Fibroblast of lung (primary cell): Measurements from ENCODE around the gene PACRG. TPM values are rescaled to one million over a fixed set of nuclear protein-coding genes. Genes with fewer than 3 reads are reported as not detected.

Source experiments
- DNase-seq, 2 donors: peaks; one replicate each; pipeline versions ENCODE4 v3.0.0 to v3.0.0-alpha.2; 2010; ENCODE audit warnings: low read depth in 2 of 2
- H2AFZ ChIP-seq: 2 replicates; pipeline ENCODE4 v1.5.1; 2012; ENCODE audit warnings: low read length, control low read depth, inconsistent platforms
- H3K27ac ChIP-seq: 2 replicates; pipeline ENCODE4 v1.5.1; 2011; ENCODE audit warnings: low read length, control low read depth; ENCODE audit not compliant: insufficient read depth
- H3K27me3 ChIP-seq: 2 replicates; pipeline ENCODE4 v1.5.1; 2011; ENCODE audit warnings: mild to moderate bottlenecking, low read length; ENCODE audit not compliant: control insufficient read depth, insufficient read depth
- H3K36me3 ChIP-seq: 2 replicates; pipeline ENCODE4 v1.5.1; 2011; ENCODE audit warnings: low read length; ENCODE audit not compliant: control insufficient read depth, insufficient read depth
- H3K4me1 ChIP-seq: 2 replicates; pipeline ENCODE4 v1.5.1; 2011; ENCODE audit warnings: low read length; ENCODE audit not compliant: control insufficient read depth, insufficient read depth; ENCODE audit errors: extremely low read depth
- H3K4me2 ChIP-seq: 2 replicates; pipeline ENCODE4 v1.5.1; 2011; ENCODE audit warnings: low read length, control low read depth; ENCODE audit not compliant: insufficient read depth; ENCODE audit errors: extremely low read depth
- H3K4me3 ChIP-seq, 4 experiments: fragments of 200-600 bp in 1 of 4; sonication (generic) in 1 of 4; replicated peaks in 1 of 4; 2 replicates each; pipeline ENCODE4 v1.5.1; 2011 to 2016; ENCODE audit warnings: low read length in 4 of 4, low read depth in 3 of 4, mild to moderate bottlenecking in 3 of 4, control low read depth in 2 of 4, inconsistent platforms in 1 of 4, mixed read lengths in 1 of 4; ENCODE audit not compliant: insufficient read depth in 1 of 4; ENCODE audit errors: control extremely low read depth in 1 of 4
- H3K79me2 ChIP-seq: 2 replicates; pipeline ENCODE4 v1.5.1; 2012; ENCODE audit warnings: mild to moderate bottlenecking, low read length, inconsistent platforms; ENCODE audit not compliant: control insufficient read depth, insufficient read depth
- H3K9ac ChIP-seq: 2 replicates; pipeline ENCODE4 v1.5.1; 2011; ENCODE audit warnings: mild to moderate bottlenecking, low read length, control low read depth; ENCODE audit not compliant: insufficient read depth
- H3K9me3 ChIP-seq: 2 replicates; pipeline ENCODE4 v1.5.1; 2012; ENCODE audit warnings: low read depth, low read length; ENCODE audit not compliant: control insufficient read depth, insufficient read depth
- H4K20me1 ChIP-seq: 2 replicates; pipeline ENCODE4 v1.5.1; 2011; ENCODE audit warnings: low read length; ENCODE audit not compliant: control insufficient read depth, insufficient read depth; ENCODE audit errors: extremely low read depth
- EZH2 ChIP-seq: IDR thresholded peaks from 2 replicates; pipeline ENCODE4 v1.5.1; 2012; ENCODE audit warnings: low read length, control low read depth, mild to moderate bottlenecking; ENCODE audit errors: missing control alignments
- polyA plus RNA-seq, 2 donors: library from polyadenylated mRNA; depleted of rRNA in 1 of 2; stranded (reverse) in 1 of 2; unstranded in 1 of 2; fragments of >200 nt; gene quantifications; 2 replicates each; pipeline ENCODE4 v1.2.1, GENCODE V29; 2011 to 2012; ENCODE audit warnings: missing spikeins in 1 of 2
- total RNA-seq: library from RNA; depleted of rRNA; stranded (reverse); fragments of >200 nt; gene quantifications from 2 replicates; pipeline ENCODE4 v1.2.1, GENCODE V29; 2014
- TF ChIP-seq, protein P1 (sequence below), 2 donors: IDR thresholded peaks in 1 of 2; conservative IDR thresholded peaks in 1 of 2; 1 replicate in 1 of 2; 2 replicates in 1 of 2; pipeline ENCODE4 v1.5.1; 2011 to 2012; ENCODE audit warnings: low read length in 2 of 2, control low read depth in 1 of 2, inconsistent platforms in 1 of 2, low read depth in 1 of 2, mild to moderate bottlenecking in 1 of 2

The PACRG gene
- total and polyA plus RNA-seq, 2 donors (not counting 1 experiment from before 2014, with no cell fraction given) = 0.30 to 0.66 TPM

DNA sequence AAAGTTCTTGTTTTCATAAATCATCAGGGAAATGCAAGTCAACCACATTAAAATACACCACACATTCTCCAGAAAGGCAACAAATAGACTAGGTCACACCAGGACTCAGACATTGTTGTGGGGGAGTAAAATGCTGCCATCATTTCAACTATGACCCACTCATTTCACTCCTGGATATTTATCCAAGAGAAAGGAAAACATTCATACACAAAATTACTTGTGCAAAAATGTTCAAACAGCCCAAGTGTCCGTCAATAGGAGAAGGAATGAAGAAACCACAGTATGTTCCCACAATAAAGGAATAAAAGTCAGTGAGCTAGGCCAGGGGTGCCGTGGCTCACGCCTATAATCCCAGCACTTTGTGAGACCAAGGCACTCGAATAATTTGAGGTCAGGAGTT, 605.3 kb downstream of the PACRG start:
- no peaks in the 10 kb centered on the region for H3K4me1 ChIP-seq

DNA sequence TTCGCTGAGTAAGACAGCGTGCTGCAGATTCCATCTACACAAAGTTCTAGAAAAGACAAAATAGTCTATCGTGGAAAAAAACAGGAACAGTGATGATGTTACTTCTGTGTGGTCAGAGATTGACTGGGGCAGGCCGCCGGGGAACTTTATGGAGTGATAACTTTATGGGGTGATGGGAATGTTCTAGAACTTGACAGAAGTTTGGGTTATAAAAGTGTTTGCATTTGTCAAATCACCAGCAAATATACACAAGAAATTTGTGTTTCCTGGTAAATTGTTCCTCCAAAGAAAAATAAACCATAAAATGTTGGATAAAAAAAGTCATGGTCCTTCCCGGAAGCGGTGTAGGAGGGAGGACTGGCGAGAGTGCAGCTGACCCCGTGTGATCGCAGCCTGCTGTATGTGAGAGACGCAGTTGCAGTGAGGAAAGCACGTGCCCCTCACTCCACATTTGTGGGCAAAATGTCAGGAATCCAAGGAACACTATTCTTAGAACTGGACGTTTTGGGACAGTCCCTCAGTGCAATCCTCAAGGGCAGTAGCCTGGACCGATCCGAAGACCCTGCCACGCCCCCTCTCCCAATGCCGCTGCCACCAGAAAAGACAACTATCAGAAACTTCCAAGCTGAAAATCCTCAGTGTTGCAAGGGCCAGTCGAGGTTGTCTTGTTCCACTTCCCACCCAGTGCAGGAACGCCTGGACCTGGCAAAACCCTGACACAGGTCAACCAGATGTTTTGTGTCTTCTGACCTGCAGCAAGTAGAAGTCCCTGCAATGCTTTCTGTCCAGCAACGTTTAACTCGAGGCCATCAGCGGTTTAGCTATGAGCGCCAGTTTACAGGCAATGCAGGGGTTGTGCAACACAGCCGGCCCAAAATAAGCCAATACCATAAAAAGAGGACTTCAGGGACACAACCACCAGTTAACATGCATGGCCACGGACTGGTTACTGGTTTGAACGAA, 606.2 kb downstream of the PACRG start:
- TF ChIP-seq EZH2 = no peak
- TF ChIP-seq, protein P1, sequence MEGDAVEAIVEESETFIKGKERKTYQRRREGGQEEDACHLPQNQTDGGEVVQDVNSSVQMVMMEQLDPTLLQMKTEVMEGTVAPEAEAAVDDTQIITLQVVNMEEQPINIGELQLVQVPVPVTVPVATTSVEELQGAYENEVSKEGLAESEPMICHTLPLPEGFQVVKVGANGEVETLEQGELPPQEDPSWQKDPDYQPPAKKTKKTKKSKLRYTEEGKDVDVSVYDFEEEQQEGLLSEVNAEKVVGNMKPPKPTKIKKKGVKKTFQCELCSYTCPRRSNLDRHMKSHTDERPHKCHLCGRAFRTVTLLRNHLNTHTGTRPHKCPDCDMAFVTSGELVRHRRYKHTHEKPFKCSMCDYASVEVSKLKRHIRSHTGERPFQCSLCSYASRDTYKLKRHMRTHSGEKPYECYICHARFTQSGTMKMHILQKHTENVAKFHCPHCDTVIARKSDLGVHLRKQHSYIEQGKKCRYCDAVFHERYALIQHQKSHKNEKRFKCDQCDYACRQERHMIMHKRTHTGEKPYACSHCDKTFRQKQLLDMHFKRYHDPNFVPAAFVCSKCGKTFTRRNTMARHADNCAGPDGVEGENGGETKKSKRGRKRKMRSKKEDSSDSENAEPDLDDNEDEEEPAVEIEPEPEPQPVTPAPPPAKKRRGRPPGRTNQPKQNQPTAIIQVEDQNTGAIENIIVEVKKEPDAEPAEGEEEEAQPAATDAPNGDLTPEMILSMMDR (conservative IDR thresholded peaks at IDR 0.05 in 1 of 2, IDR thresholded peaks at IDR 0.05 in 1 of 2; ENCODE audit: low read depth in 1 of 2, low read length in 2 of 2) = no peak
- no peak overlapping the region for H3K4me3 ChIP-seq
- no peaks in the 10 kb centered on the region for H3K4me1 ChIP-seq
- no peak overlapping the region for H3K4me2 ChIP-seq
- H3K36me3 ChIP-seq = no peaks in the 10 kb centered on the region
- H4K20me1 ChIP-seq = no peaks in the 10 kb centered on the region
- H3K27ac ChIP-seq = no peak overlapping the region
- H2AFZ ChIP-seq = no peak overlapping the region
- H3K27me3 ChIP-seq = no peaks in the 10 kb centered on the region
- no peaks in the 10 kb centered on the region for H3K79me2 ChIP-seq
- no peaks in the 10 kb centered on the region for H3K9me3 ChIP-seq
- no peak overlapping the region for H3K9ac ChIP-seq
- peak in 1 of 2 donors; percentile 62 for DNase-seq

More for the DNA sequence above, 605.3 kb downstream of the PACRG start:
- Histone ChIP-seq H3K4me3 (no peak overlapping the region), H4K20me1 (no peaks in the 10 kb centered on the region), H3K79me2 (no peaks in the 10 kb centered on the region), H3K27ac (no peak overlapping the region), H2AFZ (no peak overlapping the region), H3K9me3 (no peaks in the 10 kb centered on the region), H3K4me2 (no peak overlapping the region), H3K27me3 (no peaks in the 10 kb centered on the region), H3K9ac (no peak overlapping the region), H3K36me3 (no peaks in the 10 kb centered on the region)
- DNase-seq = peak in 1 of 2 donors; percentile 42
- TF ChIP-seq EZH2 = no peak
- TF ChIP-seq, protein P1 (conservative IDR thresholded peaks at IDR 0.05 in 1 of 2, IDR thresholded peaks at IDR 0.05 in 1 of 2; ENCODE audit: low read depth in 1 of 2, low read length in 2 of 2) = no peak

DNA sequence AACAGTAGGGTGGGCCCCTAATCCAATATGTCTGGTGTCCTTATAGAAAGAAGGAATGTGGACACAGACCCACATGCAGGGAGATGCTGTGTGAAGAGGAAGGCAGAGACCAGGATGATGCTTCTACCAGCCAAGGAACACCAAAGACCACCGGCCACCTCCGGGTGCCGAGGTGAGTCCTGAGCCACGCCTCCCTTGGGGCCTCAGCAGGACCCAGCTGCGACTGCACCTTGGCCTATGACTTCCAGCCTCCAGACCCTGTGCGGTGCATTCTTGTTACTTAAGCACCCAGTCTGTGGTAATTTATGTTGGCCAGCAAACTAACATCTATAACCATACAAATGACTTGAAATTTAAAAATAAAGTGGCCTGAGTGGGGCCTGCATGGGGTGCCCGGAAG, 607.3 kb downstream of the PACRG start:
- DNase-seq = no peak
- no peak overlapping the region for H3K4me2 ChIP-seq
- H3K9ac ChIP-seq = no peak overlapping the region
- no peaks in the 10 kb centered on the region for H3K4me1 ChIP-seq
- no peaks in the 10 kb centered on the region for H3K79me2 ChIP-seq
- H3K36me3 ChIP-seq = no peaks in the 10 kb centered on the region
- no peak overlapping the region for H3K4me3 ChIP-seq
- H3K27ac ChIP-seq = no peak overlapping the region
- H2AFZ ChIP-seq = no peak overlapping the region
- H3K27me3 ChIP-seq = no peaks in the 10 kb centered on the region
- H3K9me3 ChIP-seq = no peaks in the 10 kb centered on the region
- TF ChIP-seq, protein P1 (conservative IDR thresholded peaks at IDR 0.05 in 1 of 2, IDR thresholded peaks at IDR 0.05 in 1 of 2; ENCODE audit: low read depth in 1 of 2, low read length in 2 of 2) = no peak
- no peak for TF ChIP-seq EZH2
- H4K20me1 ChIP-seq = no peaks in the 10 kb centered on the region
